Measurements from ENCODE around the gene SIM2. TPM values are rescaled to one million over a fixed set of nuclear protein-coding genes. Genes with fewer than 3 reads are reported as not detected.

SIM2 gene
- total RNA-seq, 1 donor from 2014 or later = 0.96 TPM

DNA sequence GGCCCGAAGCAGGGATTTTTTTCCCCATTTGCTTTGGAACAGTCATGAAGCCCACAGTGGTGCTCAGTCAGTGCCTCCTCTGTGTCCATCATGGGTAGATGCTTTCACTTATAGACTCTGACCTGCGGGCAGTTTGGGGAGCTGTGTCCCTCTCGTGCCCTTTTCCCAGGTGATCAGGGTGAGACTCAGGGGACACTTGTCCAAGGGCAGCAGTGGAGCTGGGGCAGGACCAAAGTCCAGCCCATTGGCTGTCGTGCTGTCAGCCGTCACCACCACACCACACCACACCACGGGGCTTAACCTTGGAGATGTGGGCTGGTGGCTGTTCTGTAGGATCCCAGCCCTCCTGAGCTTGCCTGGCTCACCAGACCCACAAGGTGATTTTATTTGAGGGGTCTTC lies 34.9 kb downstream of the SIM2 start:
- no peak for DNase-seq (ENCODE audit: low spot score)

DNA sequence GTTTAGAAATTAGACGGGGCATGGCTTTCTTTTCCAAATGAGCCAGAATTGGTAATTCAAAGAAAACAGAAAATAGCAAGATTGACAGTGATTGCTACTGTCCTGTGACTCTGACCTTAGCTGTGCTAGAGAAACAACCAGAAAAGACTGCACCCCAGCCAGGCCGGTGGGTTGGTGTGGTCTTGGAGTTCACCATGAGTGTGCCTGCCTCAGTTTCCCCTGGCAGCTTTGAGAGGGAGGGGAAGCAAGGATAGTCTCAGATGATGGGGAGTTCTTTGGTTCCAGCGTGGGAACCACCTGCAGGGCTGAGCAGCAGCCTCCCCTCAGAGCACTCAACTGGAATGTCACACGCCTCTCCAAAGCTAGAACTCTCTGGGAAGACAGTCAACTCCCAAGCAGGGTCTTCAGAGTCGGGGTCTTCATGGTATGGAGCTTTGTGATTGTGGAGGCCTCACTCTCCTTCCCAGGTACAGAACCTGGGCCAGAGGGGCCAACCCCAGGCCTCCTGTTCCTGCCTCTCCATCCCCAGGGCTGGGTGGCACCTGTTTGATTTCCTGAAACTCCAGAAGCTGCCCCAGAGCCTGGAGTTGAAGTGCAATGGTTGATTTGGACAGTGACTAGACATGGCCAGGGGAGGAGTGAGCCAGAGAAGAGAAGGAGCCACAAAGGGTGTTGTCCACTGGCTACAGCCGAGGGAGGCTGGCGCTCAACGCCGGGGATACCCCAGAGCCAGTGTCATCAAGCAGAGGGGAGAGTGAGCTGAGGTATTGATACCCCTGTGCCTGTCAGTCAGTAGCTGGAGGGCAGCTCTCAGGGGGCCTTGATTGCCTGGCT lies 35.7 kb downstream of the SIM2 start:
- no peak for DNase-seq (ENCODE audit: low spot score)

DNA sequence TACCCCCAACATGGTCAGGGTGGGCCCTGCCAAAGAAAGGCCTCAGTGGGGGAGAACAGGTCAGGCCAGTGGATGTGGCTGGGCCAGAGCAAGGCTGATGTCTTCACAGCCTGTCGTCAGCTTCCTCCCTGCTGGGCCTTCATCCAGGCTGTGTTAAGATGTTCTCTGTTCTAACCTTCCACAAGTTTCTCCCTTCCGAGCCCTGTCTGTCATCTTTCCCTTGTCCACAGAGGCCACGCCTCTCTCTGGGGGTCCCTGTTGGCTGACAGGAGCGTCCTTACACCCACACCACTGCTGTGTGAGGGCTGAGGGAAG lies 36.2 kb downstream of the SIM2 start:
- no peak for DNase-seq (ENCODE audit: low spot score)

DNA sequence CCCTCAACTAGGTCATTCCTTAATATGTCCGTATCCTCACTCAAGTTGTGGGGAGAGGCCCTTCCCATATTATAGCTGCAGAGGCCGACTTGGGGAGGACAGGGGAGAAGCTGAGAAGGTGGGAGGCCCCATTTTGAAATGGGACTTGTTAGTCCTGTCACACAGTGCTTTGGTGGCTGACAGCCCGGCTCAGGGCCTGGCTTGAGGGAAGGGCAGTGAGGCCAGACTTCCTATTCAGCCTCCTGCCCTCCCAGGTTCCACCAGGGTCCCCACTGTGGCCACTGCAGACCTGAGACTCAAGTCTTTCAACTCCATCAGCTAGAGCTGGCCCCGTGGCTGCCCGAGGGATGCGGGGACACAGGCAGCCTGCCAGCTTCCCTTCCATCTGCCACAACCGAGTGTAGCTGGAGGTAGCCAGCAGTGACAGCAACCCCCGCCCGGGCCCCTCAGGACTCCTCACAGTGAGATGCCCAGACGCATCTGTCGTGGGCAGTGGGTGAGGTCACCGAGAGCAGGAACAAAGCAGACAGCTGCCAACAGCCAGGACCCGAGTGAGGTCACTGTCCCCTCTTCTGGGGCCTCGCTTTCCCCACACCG lies 36.9 kb downstream of the SIM2 start:
- DNase-seq (ENCODE audit: low spot score) = no peak

DNA sequence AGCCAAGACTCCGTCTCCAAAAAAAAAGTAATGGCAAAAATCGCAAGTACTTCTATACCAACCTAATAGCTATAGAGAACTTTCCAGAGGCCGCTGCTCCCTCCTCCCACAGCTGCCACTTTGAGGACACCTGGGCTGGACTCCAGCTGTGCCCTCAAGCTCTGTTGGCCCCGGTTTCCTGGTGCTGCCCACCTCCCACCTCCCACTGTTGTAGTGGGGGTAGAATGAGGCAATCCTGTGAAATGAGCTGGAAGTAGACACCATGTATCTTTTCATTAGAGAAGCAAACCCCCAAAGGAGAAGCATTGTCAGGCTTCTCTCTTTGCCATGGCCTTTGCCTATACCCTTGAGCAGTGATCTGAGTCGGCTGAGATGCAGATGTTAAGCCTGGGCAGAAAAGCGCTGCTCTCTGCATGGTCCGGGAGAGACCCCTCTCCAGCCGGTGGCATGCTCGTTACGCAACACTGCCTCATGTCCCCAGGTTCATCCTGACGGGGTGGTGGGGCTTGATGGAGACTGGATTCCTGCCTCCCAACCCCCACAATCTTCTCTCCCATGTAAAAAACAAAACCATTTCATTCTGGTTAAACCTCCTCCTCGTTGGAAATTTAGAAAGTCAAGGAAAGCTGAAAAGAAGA lies 39.7 kb downstream of the SIM2 start:
- DNase-seq (ENCODE audit: low spot score) = no peak

DNA sequence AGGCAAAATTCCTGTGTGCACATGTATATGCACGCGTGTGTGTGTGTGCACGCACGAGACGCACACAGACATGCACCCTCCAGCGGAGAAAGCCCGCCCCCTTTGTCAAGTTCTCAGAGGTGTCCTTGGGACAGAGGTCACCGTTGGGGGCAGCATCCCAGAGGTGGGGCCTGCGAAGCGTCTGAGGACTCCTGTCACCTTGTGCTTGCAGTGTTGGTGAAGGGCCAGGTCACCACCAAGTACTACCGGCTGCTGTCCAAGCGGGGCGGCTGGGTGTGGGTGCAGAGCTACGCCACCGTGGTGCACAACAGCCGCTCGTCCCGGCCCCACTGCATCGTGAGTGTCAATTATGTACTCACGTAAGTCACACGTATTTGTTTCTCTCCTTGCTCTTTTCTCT lies 42.6 kb downstream of the SIM2 start:
- DNase-seq (ENCODE audit: low spot score) = no peak

DNA sequence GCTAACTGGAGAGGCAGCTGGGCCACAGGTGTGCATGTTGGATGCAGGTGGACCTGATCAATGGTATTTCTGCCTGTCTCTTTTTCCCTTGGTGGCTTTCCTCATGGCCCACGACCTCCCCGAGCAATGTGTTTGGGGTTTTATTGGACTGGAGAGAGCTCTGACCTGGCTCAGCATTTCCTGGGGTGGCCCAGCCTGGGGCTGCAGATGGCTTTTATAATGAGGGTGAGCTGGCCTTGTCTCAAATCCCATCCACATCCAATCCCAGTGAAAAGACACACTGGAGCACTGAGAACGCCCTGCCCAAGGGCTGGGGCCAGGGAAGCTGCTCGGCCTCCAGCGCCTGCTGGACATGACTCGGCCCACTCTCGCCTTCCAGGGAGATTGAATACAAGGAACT lies 44.1 kb downstream of the SIM2 start:
- no peak for DNase-seq (ENCODE audit: low spot score)

DNA sequence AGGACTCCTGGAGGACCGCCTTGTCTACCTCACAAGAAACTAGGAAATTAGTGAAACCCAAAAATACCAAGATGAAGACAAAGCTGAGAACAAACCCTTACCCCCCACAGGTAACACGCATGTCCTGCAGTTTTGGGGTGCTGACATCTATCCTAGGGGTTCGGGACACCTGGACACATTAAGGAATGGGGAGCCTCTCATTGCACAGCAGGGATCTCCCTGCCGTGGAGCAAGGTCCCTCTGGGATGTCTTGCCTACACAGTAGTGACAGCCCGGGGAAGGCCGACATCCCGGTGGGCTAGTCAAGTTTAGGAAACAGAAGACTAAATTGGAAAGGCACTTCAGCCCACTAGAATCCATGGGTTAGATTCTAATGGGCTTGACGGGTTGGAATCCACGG lies 44.5 kb downstream of the SIM2 start:
- no peak for DNase-seq (ENCODE audit: low spot score)

DNA sequence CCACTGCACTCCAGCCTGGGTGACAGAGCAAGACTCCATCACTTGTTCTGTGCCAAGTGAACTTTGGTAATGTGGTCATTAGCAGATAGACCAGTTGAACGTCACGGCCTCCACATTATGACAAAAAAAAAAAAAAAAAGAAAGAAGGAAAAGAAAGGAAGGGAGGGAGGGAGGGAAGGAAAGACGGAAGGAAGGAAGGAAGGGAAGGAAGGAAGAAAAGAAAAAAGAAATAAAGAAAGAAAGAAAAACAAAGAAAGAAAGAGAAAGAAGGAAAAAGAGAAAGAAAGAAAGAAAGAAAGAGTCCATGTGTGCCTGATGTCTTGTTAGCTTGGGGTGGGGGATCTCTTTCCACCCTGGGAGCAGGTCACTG lies 45.3 kb downstream of the SIM2 start:
- no peak for DNase-seq (ENCODE audit: low spot score)

DNA sequence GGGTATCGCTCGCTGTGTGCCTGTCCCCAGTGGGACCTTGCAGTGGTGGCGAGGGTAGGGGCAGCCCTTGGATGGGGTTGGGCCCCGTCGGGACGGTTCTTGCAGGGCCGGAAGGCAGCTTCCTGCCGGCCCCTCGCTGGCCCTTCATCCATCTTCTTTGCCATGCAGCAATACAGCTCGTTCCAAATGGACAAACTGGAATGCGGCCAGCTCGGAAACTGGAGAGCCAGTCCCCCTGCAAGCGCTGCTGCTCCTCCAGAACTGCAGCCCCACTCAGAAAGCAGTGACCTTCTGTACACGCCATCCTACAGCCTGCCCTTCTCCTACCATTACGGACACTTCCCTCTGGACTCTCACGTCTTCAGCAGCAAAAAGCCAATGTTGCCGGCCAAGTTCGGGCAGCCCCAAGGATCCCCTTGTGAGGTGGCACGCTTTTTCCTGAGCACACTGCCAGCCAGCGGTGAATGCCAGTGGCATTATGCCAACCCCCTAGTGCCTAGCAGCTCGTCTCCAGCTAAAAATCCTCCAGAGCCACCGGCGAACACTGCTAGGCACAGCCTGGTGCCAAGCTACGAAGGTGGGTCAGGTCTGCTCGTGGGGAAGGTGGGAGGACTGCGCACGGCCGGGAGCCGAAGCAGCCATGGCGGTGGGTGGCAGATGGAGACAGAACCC lies 45.8 kb downstream of the SIM2 start:
- no peak for DNase-seq (ENCODE audit: low spot score)

DNA sequence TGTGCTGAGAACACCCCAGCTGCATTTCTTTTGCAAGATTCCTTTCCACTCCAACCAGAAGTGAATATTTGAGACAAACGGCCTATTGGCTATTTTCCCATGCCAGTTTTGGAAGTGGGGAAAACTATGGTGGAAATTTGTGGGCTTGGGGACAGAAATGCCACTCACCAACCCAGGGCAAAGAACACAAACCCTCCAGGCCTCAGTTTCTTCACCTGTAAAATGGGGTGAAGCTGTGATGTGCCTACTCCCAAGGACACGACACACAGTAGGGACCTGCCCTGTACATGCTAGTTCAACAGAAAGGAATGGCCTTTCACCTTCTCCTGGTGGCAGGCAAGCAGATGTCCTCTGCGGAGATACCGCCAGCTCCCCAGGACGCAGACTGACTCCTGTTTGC lies 46.5 kb downstream of the SIM2 start:
- DNase-seq (ENCODE audit: low spot score) = no peak

DNA sequence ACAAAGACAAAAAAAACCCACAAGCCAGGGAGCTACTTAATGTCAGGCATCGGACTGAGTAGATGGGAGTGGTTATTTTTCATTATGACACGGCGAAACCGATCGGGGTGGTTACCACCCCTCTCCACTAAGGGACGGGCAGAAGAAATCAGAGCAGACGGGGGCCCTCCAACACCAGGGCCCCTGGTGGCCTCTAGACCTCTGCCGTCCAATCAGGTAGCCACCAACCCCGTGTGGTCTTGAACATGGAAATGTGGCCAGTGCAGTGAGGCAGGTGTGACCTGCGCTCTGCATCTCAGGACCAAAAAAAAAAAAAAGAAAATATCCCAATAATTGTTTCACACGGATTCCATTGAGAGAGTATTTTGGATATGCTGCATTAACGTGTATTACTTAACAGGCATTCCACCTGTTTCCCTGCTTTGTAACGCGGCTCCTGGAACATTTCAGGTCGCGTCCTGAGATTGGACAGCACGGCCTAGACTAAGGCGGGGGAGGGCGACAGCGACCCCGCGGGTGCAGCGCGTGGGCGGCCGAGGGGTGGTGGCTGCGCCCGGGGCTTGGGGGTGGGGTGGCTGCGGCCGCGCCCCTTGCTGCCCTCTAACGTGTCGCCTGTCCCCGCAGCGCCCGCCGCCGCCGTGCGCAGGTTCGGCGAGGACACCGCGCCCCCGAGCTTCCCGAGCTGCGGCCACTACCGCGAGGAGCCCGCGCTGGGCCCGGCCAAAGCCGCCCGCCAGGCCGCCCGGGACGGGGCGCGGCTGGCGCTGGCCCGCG lies 48.3 kb downstream of the SIM2 start:
- DNase-seq (ENCODE audit: low spot score) = no peak

DNA sequence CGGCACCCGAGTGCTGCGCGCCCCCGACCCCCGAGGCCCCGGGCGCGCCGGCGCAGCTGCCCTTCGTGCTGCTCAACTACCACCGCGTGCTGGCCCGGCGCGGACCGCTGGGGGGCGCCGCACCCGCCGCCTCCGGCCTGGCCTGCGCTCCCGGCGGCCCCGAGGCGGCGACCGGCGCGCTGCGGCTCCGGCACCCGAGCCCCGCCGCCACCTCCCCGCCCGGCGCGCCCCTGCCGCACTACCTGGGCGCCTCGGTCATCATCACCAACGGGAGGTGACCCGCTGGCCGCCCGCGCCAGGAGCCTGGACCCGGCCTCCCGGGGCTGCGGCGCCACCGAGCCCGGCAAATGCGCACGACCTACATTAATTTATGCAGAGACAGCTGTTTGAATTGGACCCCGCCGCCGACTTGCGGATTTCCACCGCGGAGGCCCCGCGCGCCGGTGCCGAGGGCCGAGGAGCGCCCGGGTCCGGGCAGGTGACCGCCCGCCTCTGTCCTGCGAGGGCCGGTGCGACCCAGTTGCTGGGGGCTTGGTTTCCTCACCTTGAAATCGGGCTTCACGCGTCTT lies 49.0 kb downstream of the SIM2 start:
- DNase-seq (ENCODE audit: low spot score) = peak; percentile 34

DNA sequence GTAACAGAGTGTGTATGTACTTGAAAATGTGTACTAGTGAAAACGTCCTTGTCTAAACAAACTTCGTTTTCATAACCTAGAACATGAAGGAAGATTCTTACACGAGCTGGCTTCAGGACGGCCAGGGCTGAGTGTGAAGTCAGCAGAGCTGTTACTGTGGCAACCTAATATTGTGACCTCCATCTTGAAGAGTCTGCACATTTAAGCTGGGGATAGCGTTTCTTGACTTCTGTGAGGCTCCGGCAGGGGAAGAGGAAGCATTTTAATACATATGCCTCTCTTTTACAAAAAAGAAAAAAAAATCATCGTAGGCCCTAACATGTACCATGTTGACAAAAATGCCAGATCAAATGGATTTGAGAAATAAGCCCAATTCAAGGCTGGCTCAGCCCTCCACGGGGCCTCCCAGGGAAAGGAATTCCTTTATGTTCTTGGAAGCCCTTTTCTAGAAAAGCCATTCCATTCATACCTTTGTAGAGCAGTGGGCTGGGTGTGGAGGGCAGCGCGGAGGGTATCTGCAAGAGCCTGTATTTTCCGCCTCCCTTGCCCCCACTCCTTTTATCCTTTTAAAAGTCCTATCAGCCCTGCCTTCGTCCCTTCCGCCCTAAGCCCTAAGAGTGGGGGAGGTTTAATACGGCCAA lies 51.1 kb downstream of the SIM2 start:
- DNase-seq (ENCODE audit: low spot score) = peak; percentile 89

DNA sequence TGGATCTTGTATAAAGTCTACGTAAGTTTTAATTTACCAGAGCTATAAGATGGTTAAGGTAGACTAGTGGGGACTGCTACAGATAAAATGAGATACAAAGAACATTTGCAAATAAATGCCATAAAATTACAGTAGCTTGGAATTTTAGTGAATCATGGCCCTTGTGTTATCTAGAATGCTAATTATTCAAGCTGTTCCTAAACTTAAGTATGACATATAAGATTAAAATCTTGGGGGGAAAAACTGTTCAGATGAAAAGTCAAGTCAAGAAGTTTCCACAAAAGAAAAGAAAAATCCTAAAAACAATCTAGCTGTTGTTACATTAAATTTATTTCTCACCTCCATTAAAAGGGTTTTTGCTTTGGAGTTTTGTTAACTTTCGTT lies 51.7 kb downstream of the SIM2 start:
- no peak for DNase-seq (ENCODE audit: low spot score)

DNA sequence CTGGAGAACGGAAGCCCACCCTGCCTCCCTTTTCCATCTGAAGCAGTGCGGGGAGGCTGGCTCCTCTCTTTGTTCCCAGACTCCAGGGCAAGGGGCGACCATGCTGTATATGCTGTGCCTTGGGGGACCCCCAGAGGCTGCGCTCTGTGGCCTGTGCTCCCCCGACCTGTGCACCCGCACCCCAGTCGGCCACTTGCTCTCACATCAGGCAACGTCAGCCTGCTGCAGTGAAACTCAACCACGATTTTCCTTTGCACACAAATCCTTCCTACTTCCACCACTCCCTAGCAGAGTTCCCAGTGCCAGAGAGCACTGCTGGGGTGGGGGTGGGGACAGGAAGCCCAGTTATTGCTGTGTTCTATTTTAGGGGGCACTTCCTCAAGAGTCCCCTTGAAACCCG lies 52.5 kb downstream of the SIM2 start:
- no peak for DNase-seq (ENCODE audit: low spot score)

DNA sequence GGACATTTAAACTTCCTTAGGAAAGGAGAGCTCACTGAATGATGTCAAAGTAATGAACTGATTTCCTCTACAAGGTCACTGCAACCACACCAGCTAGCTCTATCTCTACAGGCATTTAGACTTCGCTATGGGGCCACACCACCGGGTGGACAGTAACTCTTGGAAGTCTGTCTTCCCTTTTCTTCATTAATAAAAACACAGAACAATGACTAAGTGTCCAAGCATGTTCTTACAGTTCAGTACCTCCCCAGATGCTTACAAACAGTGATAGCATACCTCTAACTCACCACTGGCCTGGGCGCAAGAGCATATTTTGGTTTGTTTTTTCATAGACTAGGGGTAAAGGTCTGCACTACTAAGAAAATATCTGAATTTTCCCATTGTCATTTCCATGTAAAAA lies 54.6 kb downstream of the SIM2 start:
- no peak for DNase-seq (ENCODE audit: low spot score)

DNA sequence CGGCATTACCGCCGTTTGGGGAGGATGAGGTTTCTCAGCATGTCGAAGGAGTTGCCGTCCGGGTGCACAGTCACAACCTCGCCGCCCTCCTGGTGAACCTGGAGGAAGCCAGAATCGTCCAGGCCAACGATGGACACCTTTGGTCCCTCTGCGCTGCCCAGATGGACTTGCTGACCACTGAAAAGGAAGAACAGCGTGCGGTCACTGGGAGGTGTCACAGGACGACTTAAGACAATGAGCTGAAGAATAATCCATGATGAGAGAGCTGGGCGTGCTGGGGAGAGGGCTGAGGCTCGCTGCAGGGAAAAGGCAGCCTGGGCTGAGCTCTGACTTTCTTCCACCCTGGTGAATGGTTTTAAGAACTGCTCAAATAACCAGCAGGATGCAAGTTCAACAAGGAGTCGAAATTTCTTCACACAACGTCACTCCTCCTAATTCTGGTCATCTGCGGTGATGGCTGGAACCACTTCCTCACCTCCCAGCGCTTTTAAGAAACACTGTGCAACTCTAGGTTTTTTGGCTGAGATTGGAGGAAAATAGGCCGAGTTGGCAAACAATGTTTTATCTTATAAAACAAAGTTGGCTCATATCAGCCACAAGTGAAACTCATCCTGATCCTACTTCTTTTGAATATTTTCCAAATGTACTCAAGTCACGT lies 55.5 kb downstream of the SIM2 start:
- DNase-seq (ENCODE audit: low spot score) = peak; percentile 33

DNA sequence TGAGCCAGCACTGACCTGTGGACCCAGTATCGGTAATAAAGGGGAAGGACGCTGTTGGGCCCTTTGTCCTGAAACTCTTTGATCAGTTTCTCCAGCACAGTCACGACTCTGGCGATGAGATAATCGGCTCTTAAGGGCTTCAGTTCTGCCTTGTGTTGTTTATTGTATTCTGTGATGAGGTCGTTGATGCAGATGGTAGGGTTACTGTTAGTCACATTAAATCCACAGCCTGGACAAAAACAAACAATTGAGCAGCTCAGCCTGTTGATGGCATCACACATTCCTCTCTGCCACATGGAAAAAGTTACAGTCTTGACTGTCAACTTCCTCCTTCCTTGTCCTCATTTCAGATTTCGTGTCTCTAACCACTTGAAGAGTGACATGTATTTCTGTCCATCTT lies 57.6 kb downstream of the SIM2 start:
- DNase-seq (ENCODE audit: low spot score) = no peak

DNA sequence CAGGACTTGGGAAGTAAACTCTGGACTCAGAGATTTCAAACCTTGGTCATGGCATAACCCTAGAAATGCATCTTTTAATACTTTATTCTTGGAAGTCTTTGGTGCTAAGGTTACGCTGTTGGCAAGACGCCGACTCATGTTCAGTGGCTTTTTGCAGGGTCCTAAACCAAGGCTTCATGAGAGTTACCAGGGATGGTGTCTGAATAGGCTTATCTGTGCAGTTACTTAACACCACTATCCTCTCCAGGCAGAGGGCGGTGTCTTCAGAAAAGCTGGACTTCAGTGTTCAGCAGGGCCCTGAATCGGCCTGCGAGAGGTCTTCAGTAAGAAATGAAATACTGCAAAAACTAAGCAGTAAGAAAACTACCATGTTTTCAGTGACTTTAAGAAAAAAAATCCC lies 58.3 kb downstream of the SIM2 start:
- DNase-seq (ENCODE audit: low spot score) = peak; percentile 87
